Femur (tissue), 1 donor: ENCODE results near the gene YWHAG.
"Not testable (repeated sequence)": the region's sequence is repeated elsewhere in the genome, so short reads cannot be mapped to it uniquely, and the experiment has no call there.

ENCODE experiments used
- DNase-seq: peaks from one replicate; pipeline ENCODE4 v3.0.0-alpha.2; 2017

The YWHAG gene

DNA sequence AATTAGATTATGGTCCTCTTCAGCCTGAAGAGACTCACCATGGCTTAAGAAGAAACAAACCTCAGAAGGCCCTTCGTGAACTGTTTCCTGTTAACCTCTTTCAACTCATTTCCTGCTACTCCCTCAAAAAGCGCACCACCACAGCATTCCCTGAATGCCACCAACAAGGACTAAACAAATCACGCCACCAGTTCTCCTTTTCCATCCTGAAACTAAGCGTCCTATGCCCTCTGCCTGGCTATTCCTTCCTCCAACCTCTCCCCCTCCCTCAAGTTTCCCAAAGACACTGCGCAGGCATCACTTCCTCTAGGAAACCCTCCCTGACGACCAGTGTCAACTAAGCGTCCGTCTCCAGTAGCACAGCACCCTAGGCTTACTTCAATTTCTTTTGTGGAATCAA lies 12.0 kb downstream of the YWHAG start:
- no peak for DNase-seq

DNA sequence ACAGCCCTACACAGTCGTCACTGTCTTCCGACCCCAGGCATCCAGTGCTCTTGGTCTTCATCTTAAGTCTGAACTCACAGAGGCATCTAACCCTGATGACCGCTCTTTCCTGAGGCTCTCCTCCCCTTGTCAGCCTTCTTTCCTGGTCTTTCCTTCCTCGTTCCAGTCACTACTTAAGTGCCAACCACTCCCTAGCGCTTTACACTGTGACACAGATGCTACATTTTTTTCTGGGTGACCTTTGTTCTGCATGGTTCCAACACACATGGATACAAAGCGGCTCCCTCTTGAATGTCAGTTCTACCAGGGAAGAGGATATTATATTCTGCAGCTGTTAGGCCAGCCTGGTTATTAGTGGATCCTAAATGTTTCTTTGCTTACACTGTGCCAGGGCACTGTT lies 12.7 kb downstream of the YWHAG start:
- DNase-seq: no peak

DNA sequence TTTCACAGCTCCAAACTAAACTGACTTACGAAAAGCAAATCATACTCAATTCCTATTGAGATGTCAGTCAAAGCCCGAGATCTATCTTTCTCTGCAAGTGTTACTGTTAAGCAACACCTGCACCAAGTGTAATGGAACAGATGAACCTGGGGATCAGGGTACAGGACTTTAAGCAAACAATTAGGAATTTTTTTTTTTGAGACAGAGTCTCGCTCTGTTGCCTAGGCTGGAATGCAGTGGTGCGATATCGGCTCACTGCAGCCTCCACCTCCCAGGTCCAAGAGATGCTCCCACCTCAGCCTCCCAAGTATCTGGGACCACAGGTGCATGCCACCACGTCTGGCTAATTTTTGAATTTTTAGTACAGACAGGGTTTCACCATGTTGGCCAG lies 14.9 kb downstream of the YWHAG start:
- no peak for DNase-seq

DNA sequence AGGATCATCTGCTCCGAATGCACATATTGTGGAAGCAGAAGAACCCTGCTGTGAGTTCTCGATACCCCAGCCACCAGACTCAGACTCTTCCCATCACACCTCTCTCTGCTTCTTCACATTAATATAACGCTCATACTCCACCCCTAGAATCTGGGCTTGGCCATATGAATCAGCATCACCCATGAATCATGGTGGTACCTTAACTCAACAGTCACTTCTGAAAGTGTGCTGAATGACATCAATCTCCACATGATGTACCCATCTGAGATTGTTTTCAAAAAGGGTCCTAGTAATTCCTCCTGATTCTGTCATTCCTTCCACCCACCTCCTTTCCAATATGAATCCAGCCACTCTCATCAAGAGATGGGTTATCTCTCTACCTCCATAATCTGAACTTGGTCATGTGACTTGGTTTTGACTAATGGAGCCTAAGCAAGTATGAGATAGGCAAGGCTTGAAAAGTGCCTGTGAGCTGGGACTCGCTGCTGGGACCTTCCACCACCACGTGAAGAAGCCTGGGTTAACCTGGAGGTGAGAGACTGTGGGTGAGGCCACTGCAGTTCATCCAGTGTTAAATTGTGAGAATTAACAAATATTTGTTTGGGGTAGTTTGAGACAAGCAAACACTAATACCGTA lies 15.4 kb downstream of the YWHAG start:
- DNase-seq: no peak

- DNase-seq: no peak
Measured at GRCh38 chr7:76342222-76342621, 16.6 kb downstream of the YWHAG start.

DNA sequence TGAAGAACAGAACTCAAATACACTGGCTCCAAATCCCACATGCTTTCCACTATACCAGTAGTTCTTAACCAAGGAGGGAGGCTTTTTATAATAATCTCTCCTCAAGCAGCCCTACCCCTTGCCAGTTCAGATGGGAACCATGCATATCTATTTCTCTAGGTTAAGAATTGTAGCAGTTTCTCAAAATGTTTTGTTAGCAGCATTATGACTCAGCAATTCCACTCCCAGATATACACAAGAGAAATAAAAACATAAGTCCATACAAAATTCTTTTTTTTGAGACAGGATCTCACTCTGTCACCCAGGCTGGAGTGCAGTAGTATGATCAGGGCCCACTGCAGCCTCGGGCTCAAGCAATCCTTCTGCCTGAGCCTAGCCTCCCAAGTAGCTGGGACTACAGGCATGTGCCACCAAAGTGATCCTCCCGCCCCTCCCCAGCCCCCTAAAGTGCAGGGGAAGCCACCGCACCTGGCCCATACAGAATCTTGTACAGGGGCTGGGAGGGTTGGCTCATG lies 18.1 kb downstream of the YWHAG start:
- no peak for DNase-seq

- no peak for DNase-seq
Measured at GRCh38 chr7:76338298-76339084, 20.3 kb downstream of the YWHAG start.

- DNase-seq: no peak
Measured at GRCh38 chr7:76337147-76337546, 21.6 kb downstream of the YWHAG start.

GRCh38 chr7:76336094-76336493 lies 22.7 kb downstream of the YWHAG start:
- DNase-seq: no peak

DNA sequence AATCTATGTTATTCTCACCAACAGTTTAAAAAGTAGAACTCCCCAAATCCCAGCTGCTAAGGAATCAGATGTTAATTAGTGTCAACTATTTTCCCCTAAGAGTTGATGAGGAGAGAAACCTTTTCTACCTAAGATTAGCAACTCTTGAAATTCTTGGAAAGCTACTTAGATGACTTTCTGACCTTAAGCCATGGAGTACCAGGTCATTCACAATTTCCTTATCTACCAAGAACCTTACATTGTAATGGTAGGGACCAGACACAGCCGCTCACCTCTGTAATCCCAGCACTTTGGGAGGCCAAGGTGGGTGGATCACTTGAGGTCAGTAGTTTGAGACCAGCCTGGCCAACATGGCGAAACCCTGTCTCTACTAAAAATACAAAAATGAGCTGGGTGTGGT lies 23.4 kb downstream of the YWHAG start:
- not testable (repeated sequence) for DNase-seq

DNA sequence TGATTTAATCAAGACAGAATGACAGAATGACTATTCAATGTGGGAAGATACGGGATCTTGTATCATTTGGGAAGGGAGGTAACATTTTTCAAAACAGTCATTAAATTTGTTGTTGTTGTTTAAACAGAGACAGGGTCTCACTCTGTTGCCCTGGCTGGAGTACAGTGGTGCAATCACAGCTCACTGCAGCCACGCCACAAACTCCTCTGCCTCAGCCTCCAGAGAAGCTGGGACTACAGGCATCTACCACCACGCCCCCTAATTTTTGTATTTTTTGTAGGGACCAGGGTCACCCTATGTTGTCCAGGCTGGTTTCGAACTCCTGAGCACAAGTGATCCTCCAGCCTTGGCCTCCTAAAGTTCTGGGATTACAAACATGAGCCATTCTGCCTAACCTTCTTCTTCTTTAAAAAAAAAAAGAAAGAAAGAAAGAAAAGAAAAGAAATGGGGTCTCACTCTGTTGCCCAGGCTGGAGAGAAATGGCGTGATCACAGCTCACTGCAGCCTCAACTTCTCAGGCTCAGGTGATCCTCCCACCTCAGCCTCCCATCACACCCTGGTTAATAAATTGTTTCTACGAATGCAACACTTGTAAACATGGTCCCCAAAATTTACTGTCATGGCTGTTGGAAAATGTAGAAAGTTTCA lies 24.3 kb downstream of the YWHAG start:
- no peak for DNase-seq

DNA sequence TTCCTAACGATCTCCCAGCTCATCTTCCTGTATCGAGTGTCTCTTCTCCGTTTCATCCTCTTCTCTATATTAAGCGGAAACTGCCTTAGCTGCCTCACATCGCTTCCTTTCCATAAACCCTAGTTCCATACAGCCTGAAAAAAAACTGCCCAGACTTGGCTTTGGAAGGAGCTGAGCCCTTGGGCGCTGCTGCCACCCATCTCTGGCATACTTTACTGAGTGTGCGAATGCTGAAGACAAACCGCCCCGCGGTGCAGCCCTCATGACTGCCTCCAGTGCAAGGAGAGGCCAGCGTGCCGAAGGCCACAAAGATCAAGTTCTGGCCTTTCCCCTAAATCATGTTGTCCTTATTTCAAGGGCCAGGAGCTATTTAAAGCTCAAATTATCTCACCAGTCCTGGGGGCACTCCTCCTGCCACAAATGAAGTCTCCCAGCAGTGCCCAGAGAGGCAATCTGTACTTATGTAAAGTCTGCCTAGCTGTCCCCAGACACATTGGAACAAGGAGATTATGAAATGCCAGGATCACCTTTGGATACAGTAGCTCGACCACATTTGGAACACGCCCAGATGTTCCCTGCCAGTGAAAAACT lies 25.2 kb downstream of the YWHAG start:
- no peak for DNase-seq

DNA sequence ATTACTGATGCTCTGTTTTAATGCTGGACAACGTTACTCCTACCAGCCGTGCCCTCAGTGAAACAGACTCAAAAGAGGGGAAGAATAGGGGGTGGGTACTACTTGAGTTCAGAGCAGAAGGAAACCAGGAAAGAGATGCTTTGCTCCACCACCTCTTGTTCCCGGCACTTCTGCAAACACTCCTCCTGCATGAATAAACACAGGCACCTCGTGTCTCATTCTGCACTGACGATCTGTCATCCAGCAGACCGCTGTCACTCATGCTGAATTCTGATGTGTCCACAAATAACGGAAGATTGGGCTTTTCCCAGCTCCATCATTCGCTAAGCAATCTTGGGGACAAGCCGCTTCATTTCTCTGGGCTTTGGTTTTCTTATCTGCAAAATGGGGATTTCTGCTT lies 26.7 kb downstream of the YWHAG start:
- no peak for DNase-seq

DNA sequence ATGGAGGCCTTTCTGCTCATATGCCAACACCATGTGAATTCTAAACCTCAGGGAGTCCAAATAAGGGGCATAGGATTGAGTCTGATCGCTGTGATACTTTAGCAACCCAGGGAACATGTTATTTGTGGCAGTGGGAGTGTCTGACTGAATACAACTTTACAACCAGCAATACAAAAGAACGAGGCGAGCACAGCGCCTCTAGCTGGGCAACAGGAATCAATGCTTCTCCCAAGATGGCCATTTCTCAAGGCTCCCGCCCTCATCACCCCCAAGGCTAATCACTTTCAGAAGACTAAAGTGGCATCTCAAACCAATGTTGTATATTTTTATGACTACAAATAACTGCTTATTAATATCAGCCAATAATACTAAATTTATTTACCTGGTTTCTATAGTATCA lies 28.1 kb downstream of the YWHAG start:
- no peak for DNase-seq

GRCh38 chr7:76330261-76330660 lies 28.5 kb downstream of the YWHAG start:
- DNase-seq: no peak

- DNase-seq: no peak
Measured at GRCh38 chr7:76329479-76329878, 29.3 kb downstream of the YWHAG start.

DNA sequence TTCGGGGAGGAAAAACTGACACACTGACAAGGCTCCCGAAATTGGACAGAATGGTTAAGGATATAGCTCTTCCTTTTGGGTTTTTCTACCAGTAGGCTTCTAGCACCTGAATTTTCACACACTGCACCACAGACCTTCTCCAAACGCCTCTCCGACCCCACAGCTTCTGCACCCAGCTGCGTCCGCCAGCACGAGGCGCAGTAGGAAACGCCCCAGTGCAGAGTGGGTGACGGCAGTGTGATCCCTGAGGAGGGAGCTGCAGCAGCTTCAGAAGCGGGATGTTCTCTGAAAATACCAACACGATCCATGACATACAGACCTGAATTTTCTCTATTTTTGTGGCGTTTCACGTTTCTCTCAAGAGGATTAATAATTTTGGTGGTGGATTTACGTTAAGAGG lies 30.4 kb downstream of the YWHAG start:
- DNase-seq: no peak

- no peak for DNase-seq
Measured at GRCh38 chr7:76327610-76328009, 31.2 kb downstream of the YWHAG start.

GRCh38 chr7:76326646-76327233 lies 32.1 kb downstream of the YWHAG start:
- DNase-seq: no peak

DNA sequence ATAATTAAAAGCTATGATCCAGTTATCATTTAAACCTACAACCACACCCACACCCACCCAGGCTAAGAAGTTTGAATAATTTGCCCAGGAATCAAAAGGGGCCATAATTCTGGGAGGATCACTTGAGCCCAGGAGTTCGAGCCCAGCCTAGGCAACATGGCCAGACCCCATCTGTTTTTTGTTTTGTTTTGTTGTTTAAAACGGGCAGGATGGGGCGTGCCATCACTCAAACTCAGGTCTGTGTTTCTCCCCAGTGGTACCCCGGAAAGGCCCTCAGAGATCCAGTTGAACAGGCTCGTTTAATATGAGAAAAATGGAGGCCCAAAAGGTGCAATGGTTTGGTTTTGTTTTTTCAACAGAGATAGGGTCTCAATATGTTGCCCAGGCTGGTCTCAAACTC lies 33.0 kb downstream of the YWHAG start:
- DNase-seq: no peak

DNA sequence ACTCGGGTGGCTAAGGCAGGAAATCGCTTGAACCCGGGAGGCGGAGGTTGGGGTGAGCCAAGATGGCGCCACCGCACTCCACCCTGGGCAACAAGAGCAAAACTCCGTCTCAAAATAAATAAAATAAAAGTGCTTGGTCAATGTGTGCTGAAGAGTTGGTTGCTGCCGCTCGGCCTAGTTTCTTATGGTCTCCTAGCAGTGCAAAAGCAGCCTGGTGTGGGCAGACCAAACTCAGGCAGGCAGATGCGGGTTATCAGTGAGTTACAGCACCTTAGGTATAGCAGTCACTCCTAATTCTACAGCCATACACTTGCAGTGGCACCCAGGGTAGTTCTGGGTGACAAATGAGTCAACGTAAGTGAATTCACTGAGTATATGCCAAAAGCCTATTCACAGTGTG lies 33.7 kb downstream of the YWHAG start:
- DNase-seq: no peak

GRCh38 chr7:76318488-76319353 lies 40.1 kb downstream of the YWHAG start:
- peak; percentile 84 for DNase-seq
